Midbrain (tissue), 1 donor: ENCODE measurements around the gene FES.
A peak's percentile ranks its signal among the peaks of the same experiment; 100 is the strongest.
"Not testable (repeated sequence)": the region's sequence is repeated elsewhere in the genome, so short reads cannot be mapped to it uniquely, and the experiment has no call there.

Experiments used
- DNase-seq: peaks from one replicate; lab custom pipeline; 2025; lab: John Stamatoyannopoulos, UW

Gene FES

GRCh38 chr15:90891346-90891949, 7.1 kb downstream of the FES start:
- DNase-seq, result no peak

GRCh38 chr15:90892023-90892422, 7.7 kb downstream of the FES start:
- no peak for DNase-seq

- no peak for DNase-seq
Observed at GRCh38 chr15:90892498-90893174, 8.3 kb downstream of the FES start.

GRCh38 chr15:90893175-90894090, 9.1 kb downstream of the FES start:
- DNase-seq, result no peak

- DNase-seq, result peak; percentile 68
Observed at GRCh38 chr15:90895571-90896117, 11.3 kb downstream of the FES start.

- DNase-seq, result not testable (repeated sequence)
Observed at GRCh38 chr15:90897131-90897655, 12.9 kb downstream of the FES start.

GRCh38 chr15:90901175-90902039, 17.1 kb downstream of the FES start:
- DNase-seq, result no peak

- peak; percentile 80 for DNase-seq
Observed at GRCh38 chr15:90902040-90902839, 17.9 kb downstream of the FES start.

GRCh38 chr15:90902840-90903732, 18.8 kb downstream of the FES start, which contains the start of gene MAN2A2:
MAN2A2 (plus strand) TSS chr15:90903302; CDS start chr15:90904208, 906 bp downstream.
- peak; percentile 81 for DNase-seq

GRCh38 chr15:90903733-90904536, 19.6 kb downstream of the FES start:
- DNase-seq, result no peak

GRCh38 chr15:90904746-90905145, 20.4 kb downstream of the FES start:
- no peak for DNase-seq

- no peak for DNase-seq
Observed at GRCh38 chr15:90905306-90906180, 21.2 kb downstream of the FES start.

- DNase-seq, result no peak
Observed at GRCh38 chr15:90906181-90906849, 22.0 kb downstream of the FES start.

- peak; percentile 11 for DNase-seq
Observed at GRCh38 chr15:90907051-90907660, 22.9 kb downstream of the FES start.

GRCh38 chr15:90907838-90908507, 23.7 kb downstream of the FES start:
- DNase-seq, result peak; percentile 33

GRCh38 chr15:90909449-90909848, 25.1 kb downstream of the FES start:
- not testable (repeated sequence) for DNase-seq
